Measurements from ENCODE around the gene CCER1.

Gene CCER1

GRCh38 chr12:90964616-90965015, 9.6 kb upstream of the CCER1 start:
- H3K4ac ChIP-seq (ENCODE audit: low read depth, low read length) = no peak overlapping the region

DNA sequence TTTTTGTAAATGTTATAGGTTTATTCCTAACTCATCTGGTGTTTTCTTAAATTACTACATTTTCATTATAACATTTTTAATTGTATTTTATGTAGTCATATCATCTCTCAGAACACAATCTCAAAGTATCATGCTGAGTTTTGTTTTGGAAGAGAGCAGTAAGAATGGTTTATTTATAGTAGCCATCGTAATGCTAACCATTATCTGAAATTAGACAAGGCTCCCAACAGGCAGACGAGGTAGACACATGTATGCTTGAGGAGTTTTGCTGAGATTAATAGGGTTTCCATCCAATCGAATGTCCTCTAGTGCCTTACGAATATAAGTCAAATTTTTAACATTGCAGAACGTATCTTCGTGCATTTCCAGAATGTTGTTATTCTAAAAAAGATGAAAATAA, 9.0 kb upstream of the CCER1 start:
- H3K27ac ChIP-seq (ENCODE audit: low read depth, low read length) = no peak overlapping the region
- H3K36me3 ChIP-seq (ENCODE audit: control insufficient read depth in 1 of 2, insufficient read depth in 2 of 2, low read length in 2 of 2) = no peaks in the 10 kb centered on the region
- no peak overlapping the region for H2BK12ac ChIP-seq (ENCODE audit: low read length)
- no peaks in the 10 kb centered on the region for H3K9me3 ChIP-seq (ENCODE audit: insufficient read depth, low read depth, low read length)
- H4K12ac ChIP-seq (ENCODE audit: low read depth, low read length) = no peak overlapping the region
- no peak overlapping the region for H2AK5ac ChIP-seq (ENCODE audit: low read length)
- no peak overlapping the region for H3K4ac ChIP-seq (ENCODE audit: low read depth, low read length)
- H3K4me3 ChIP-seq (ENCODE audit: low read depth, low read length) = no peak overlapping the region
- no peaks in the 10 kb centered on the region for H3K79me2 ChIP-seq (ENCODE audit: control insufficient read depth, insufficient read depth, low read length, poor library complexity)
- H3K18ac ChIP-seq (ENCODE audit: low read length) = no peak overlapping the region
- H3K27me3 ChIP-seq (ENCODE audit: insufficient read depth, low read length) = no peaks in the 10 kb centered on the region
- H2AFZ ChIP-seq (ENCODE audit: insufficient read depth, low read length, poor library complexity) = no peak overlapping the region
- no peak overlapping the region for H2BK120ac ChIP-seq (ENCODE audit: insufficient read depth, low read length, poor library complexity)
- no peak overlapping the region for H3K9ac ChIP-seq (ENCODE audit: low read length)
- H4K91ac ChIP-seq (ENCODE audit: low read depth, low read length) = no peak overlapping the region
- H3K79me1 ChIP-seq (ENCODE audit: low read length) = no peaks in the 10 kb centered on the region
- H4K8ac ChIP-seq (ENCODE audit: low read depth, low read length) = no peak overlapping the region
- no peak overlapping the region for H2BK5ac ChIP-seq (ENCODE audit: low read depth, low read length, poor library complexity)
- no peak overlapping the region for H3K14ac ChIP-seq (ENCODE audit: low read length)
- WGBS (ENCODE audit: extremely low coverage, insufficient coverage, insufficient read length) = no CpG with 5 or more reads among the region's 6 CpGs
- H3K4me1 ChIP-seq (ENCODE audit: control insufficient read depth in 1 of 2, insufficient read depth in 2 of 2, low read length in 2 of 2) = no peaks in the 10 kb centered on the region
- no peak for DNase-seq
- no peak overlapping the region for H3K23ac ChIP-seq (ENCODE audit: low read length)
- H3K4me2 ChIP-seq (ENCODE audit: low read length) = no peak overlapping the region

More at GRCh38 chr12:90964616-90965015, 9.6 kb upstream of the CCER1 start:
- WGBS (ENCODE audit: extremely low coverage, insufficient coverage, insufficient read length) = no CpG with 5 or more reads among the region's 2 CpGs
- H2BK120ac ChIP-seq (ENCODE audit: insufficient read depth, low read length, poor library complexity) = no peak overlapping the region
- no peak overlapping the region for H2AFZ ChIP-seq (ENCODE audit: insufficient read depth, low read length, poor library complexity)
- no peak overlapping the region for H3K23ac ChIP-seq (ENCODE audit: low read length)
- H3K27ac ChIP-seq (ENCODE audit: low read depth, low read length) = no peak overlapping the region
- no peaks in the 10 kb centered on the region for H3K27me3 ChIP-seq (ENCODE audit: insufficient read depth, low read length)
- no peak overlapping the region for H3K9ac ChIP-seq (ENCODE audit: low read length)
- DNase-seq = no peak
- H3K9me3 ChIP-seq (ENCODE audit: insufficient read depth, low read depth, low read length) = no peaks in the 10 kb centered on the region
- H2BK5ac ChIP-seq (ENCODE audit: low read depth, low read length, poor library complexity) = no peak overlapping the region
- no peak overlapping the region for H3K18ac ChIP-seq (ENCODE audit: low read length)
- H3K14ac ChIP-seq (ENCODE audit: low read length) = no peak overlapping the region
- no peak overlapping the region for H2AK5ac ChIP-seq (ENCODE audit: low read length)
- H3K4me3 ChIP-seq (ENCODE audit: low read depth, low read length) = no peak overlapping the region
- no peak overlapping the region for H4K12ac ChIP-seq (ENCODE audit: low read depth, low read length)
- no peaks in the 10 kb centered on the region for H3K79me1 ChIP-seq (ENCODE audit: low read length)
- no peak overlapping the region for H4K8ac ChIP-seq (ENCODE audit: low read depth, low read length)
- H4K91ac ChIP-seq (ENCODE audit: low read depth, low read length) = no peak overlapping the region
- H3K4me1 ChIP-seq (ENCODE audit: control insufficient read depth in 1 of 2, insufficient read depth in 2 of 2, low read length in 2 of 2) = no peaks in the 10 kb centered on the region
- H3K36me3 ChIP-seq (ENCODE audit: control insufficient read depth in 1 of 2, insufficient read depth in 2 of 2, low read length in 2 of 2) = no peaks in the 10 kb centered on the region
- H3K79me2 ChIP-seq (ENCODE audit: control insufficient read depth, insufficient read depth, low read length, poor library complexity) = no peaks in the 10 kb centered on the region
- no peak overlapping the region for H2BK12ac ChIP-seq (ENCODE audit: low read length)
- H3K4me2 ChIP-seq (ENCODE audit: low read length) = no peak overlapping the region

DNA sequence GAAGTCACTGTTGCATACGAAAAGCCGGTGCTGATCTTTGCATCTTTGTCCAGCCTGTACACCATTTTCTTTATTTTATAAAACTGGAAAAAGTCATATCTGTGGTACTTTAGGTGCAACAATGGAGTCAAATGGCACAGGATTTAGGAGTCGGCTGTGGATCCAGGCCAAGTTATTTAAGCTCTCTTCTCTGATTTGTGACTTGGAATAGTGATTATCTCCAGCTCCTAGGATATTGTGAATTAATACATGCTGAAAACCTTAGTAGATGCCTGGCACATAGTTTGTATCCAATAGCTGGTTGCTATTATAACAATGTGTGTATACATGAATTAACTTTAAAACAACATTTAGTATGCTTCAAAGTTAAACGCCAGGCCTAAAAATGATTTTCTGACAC, 6.2 kb upstream of the CCER1 start:
- no peak overlapping the region for H4K91ac ChIP-seq (ENCODE audit: low read depth, low read length)

GRCh38 chr12:90959538-90960139, 4.7 kb upstream of the CCER1 start:
- Histone ChIP-seq H3K79me1 (ENCODE audit: low read length) (no peaks in the 10 kb centered on the region), H3K9me3 (ENCODE audit: insufficient read depth, low read depth, low read length) (peaks cover 2% of the 10 kb centered on the region), H2BK5ac (ENCODE audit: low read depth, low read length, poor library complexity) (no peak overlapping the region), H3K4ac (ENCODE audit: low read depth, low read length) (no peak overlapping the region), H3K4me1 (ENCODE audit: control insufficient read depth in 1 of 2, insufficient read depth in 2 of 2, low read length in 2 of 2) (no peaks in the 10 kb centered on the region), H3K23ac (ENCODE audit: low read length) (no peak overlapping the region), H2BK120ac (ENCODE audit: insufficient read depth, low read length, poor library complexity) (no peak overlapping the region), H3K79me2 (ENCODE audit: control insufficient read depth, insufficient read depth, low read length, poor library complexity) (no peaks in the 10 kb centered on the region), H3K36me3 (ENCODE audit: control insufficient read depth in 1 of 2, insufficient read depth in 2 of 2, low read length in 2 of 2) (no peaks in the 10 kb centered on the region), H3K9ac (ENCODE audit: low read length) (no peak overlapping the region), H3K14ac (ENCODE audit: low read length) (no peak overlapping the region), H2AK5ac (ENCODE audit: low read length) (no peak overlapping the region), H2BK12ac (ENCODE audit: low read length) (no peak overlapping the region), H4K12ac (ENCODE audit: low read depth, low read length) (no peak overlapping the region), H4K8ac (ENCODE audit: low read depth, low read length) (no peak overlapping the region), H3K27me3 (ENCODE audit: insufficient read depth, low read length) (no peaks in the 10 kb centered on the region), H4K91ac (ENCODE audit: low read depth, low read length) (no peak overlapping the region), H3K4me3 (ENCODE audit: low read depth, low read length) (no peak overlapping the region), H3K18ac (ENCODE audit: low read length) (no peak overlapping the region), H3K4me2 (ENCODE audit: low read length) (no peak overlapping the region), H2AFZ (ENCODE audit: insufficient read depth, low read length, poor library complexity) (no peak overlapping the region), H3K27ac (ENCODE audit: low read depth, low read length) (no peak overlapping the region)
- peak; percentile 22 to 75 for DNase-seq
- no CpG with 5 or more reads among the region's 4 CpGs for WGBS (ENCODE audit: extremely low coverage, insufficient coverage, insufficient read length)

More for the DNA sequence above, 6.2 kb upstream of the CCER1 start:
- H3K23ac ChIP-seq (ENCODE audit: low read length) = no peak overlapping the region
- no peak overlapping the region for H3K4me2 ChIP-seq (ENCODE audit: low read length)
- no peaks in the 10 kb centered on the region for H3K9me3 ChIP-seq (ENCODE audit: insufficient read depth, low read depth, low read length)
- no peaks in the 10 kb centered on the region for H3K79me1 ChIP-seq (ENCODE audit: low read length)
- no peaks in the 10 kb centered on the region for H3K4me1 ChIP-seq (ENCODE audit: control insufficient read depth in 1 of 2, insufficient read depth in 2 of 2, low read length in 2 of 2)
- no peak overlapping the region for H2BK12ac ChIP-seq (ENCODE audit: low read length)
- no peak overlapping the region for H2BK5ac ChIP-seq (ENCODE audit: low read depth, low read length, poor library complexity)
- H3K79me2 ChIP-seq (ENCODE audit: control insufficient read depth, insufficient read depth, low read length, poor library complexity) = no peaks in the 10 kb centered on the region
- no peak for DNase-seq
- H3K27me3 ChIP-seq (ENCODE audit: insufficient read depth, low read length) = no peaks in the 10 kb centered on the region
- H3K4me3 ChIP-seq (ENCODE audit: low read depth, low read length) = no peak overlapping the region
- no peak overlapping the region for H2BK120ac ChIP-seq (ENCODE audit: insufficient read depth, low read length, poor library complexity)
- no CpG with 5 or more reads among the region's 4 CpGs for WGBS (ENCODE audit: extremely low coverage, insufficient coverage, insufficient read length)
- H3K36me3 ChIP-seq (ENCODE audit: control insufficient read depth in 1 of 2, insufficient read depth in 2 of 2, low read length in 2 of 2) = no peaks in the 10 kb centered on the region
- no peak overlapping the region for H3K9ac ChIP-seq (ENCODE audit: low read length)
- H4K8ac ChIP-seq (ENCODE audit: low read depth, low read length) = no peak overlapping the region
- no peak overlapping the region for H4K12ac ChIP-seq (ENCODE audit: low read depth, low read length)
- H3K14ac ChIP-seq (ENCODE audit: low read length) = no peak overlapping the region
- H2AK5ac ChIP-seq (ENCODE audit: low read length) = no peak overlapping the region
- no peak overlapping the region for H3K18ac ChIP-seq (ENCODE audit: low read length)
- H2AFZ ChIP-seq (ENCODE audit: insufficient read depth, low read length, poor library complexity) = no peak overlapping the region
- no peak overlapping the region for H3K27ac ChIP-seq (ENCODE audit: low read depth, low read length)
- no peak overlapping the region for H3K4ac ChIP-seq (ENCODE audit: low read depth, low read length)
